Measurements from ENCODE around the gene DUSP6. TPM values are rescaled to one million over a fixed set of nuclear protein-coding genes. Genes with fewer than 3 reads are reported as not detected.

Gene DUSP6
- total and polyA plus RNA-seq, 2 of the 8 experiments (the other 6 are each of a cell fraction or from before 2014, with no cell fraction given) = 99.3 to 179 TPM

- Histone ChIP-seq H2BK120ac (replicated peaks; ENCODE audit: low read depth, low read length) (no peak overlapping the region), H4K5ac (ENCODE audit: insufficient read length, low read depth, low read length) (no peak overlapping the region), H3K9me3 (ENCODE audit: insufficient read depth in 2 of 2, low read depth in 1 of 2, low read length in 1 of 2) (no peaks in the 10 kb centered on the region), H2BK15ac (ENCODE audit: low read length) (no peak overlapping the region), H3K18ac (ENCODE audit: extremely low read depth, low read length) (no peak overlapping the region), H3K27ac (ENCODE audit: low read depth, low read length) (no peak overlapping the region), H3K4me2 (ENCODE audit: insufficient read depth in 1 of 2, low read depth in 2 of 2, low read length in 2 of 2) (peak overlapping the region; percentile 51 to 59; a peak in 3 of 4 replicates), H4K91ac (replicated peaks; ENCODE audit: insufficient read length, low read length) (no peak overlapping the region), H3K79me2 (ENCODE audit: control insufficient read depth in 1 of 2, insufficient read depth in 2 of 2, low read length in 2 of 2) (peaks cover 0 to 25% of the 10 kb centered on the region in 2 experiments; a peak in 2 of 4 replicates), H2BK20ac (ENCODE audit: low read length) (no peak overlapping the region), H4K20me1 (replicated peaks in 1 of 2; ENCODE audit: control insufficient read depth in 1 of 2, insufficient read depth in 2 of 2, low read length in 2 of 2) (peaks cover 3 to 7% of the 10 kb centered on the region in 2 experiments), H3K36me3 (ENCODE audit: control insufficient read depth in 2 of 4, insufficient read depth in 4 of 4, low read length in 3 of 4) (peaks cover 0 to 9% (median 3%) of the 10 kb centered on the region in 4 experiments; a peak in 3 of 8 replicates), H3K27me3 (replicated peaks in 1 of 4; ENCODE audit: control insufficient read depth in 3 of 4, extremely low read depth in 1 of 4, insufficient read depth in 3 of 4, low read length in 3 of 4) (peaks cover 0 to 12% (median 4%) of the 10 kb centered on the region in 4 experiments; a peak in 5 of 7 replicates), H4K8ac (ENCODE audit: extremely low read depth, insufficient read depth, low read length) (no peak overlapping the region), H3K79me1 (ENCODE audit: low read depth, low read length) (no peaks in the 10 kb centered on the region), H2BK12ac (ENCODE audit: low read depth, low read length) (no peak overlapping the region), H3K4me1 (replicated peaks in 1 of 4; ENCODE audit: control insufficient read depth in 3 of 4, insufficient read depth in 4 of 4, low read length in 3 of 4) (peaks cover 6 to 27% (median 19%) of the 10 kb centered on the region in 4 experiments; a peak in 6 of 7 replicates), H3K56ac (replicated peaks; ENCODE audit: insufficient read length, low read depth, low read length) (no peak overlapping the region), H3K9ac (replicated peaks in 1 of 4; ENCODE audit: extremely low read depth in 1 of 4, low read depth in 3 of 4, low read length in 3 of 4) (no peak overlapping the region), H3K23me2 (ENCODE audit: low read depth, low read length) (peaks cover 6% of the 10 kb centered on the region), H3K23ac (ENCODE audit: insufficient read length) (no peak overlapping the region), H2AFZ (ENCODE audit: low read length) (no peak overlapping the region), H3K4ac (replicated peaks; ENCODE audit: insufficient read length, low read depth, low read length) (no peak overlapping the region), H3K14ac (ENCODE audit: insufficient read length) (no peak overlapping the region), H3K4me3 (ENCODE audit: extremely low read depth in 1 of 4, insufficient read depth in 2 of 4, low read depth in 3 of 4, low read length in 4 of 4) (peak overlapping the region in 2 of 4 experiments; percentile 3 to 44; a peak in 3 of 8 replicates), H2BK5ac (ENCODE audit: low read depth, low read length) (no peak overlapping the region; the same call in 1 of the 2 replicates), H2AK5ac (ENCODE audit: low read depth, low read length) (no peak overlapping the region)
- DNase-seq (ENCODE audit: low read depth in 1 of 2, low spot score in 2 of 2) (no peak), FAIRE-seq (no peak)
- CTCF ChIA-PET (ENCODE audit: partially characterized antibody) = interaction anchor here (0.5 to 3.7 kb wide), 14 partner anchors 11 to 328 kb away, joined by 3 to 19 read pairs (median 4); partner anchors contain the start of gene GALNT4
- POLR2A ChIA-PET (ENCODE audit: partially characterized antibody) = interaction anchor here (0.9 to 3.2 kb wide), 15 partner anchors 8 to 299 kb away, joined by 3 to 25 read pairs (median 3); partner anchors contain the start of gene DUSP6
- WGBS, 2 experiments (ENCODE audit: extremely low coverage in 1 of 2, insufficient coverage in 1 of 2, insufficient read length in 1 of 2, insufficient replicate concordance in 2 of 2, low coverage in 1 of 2, low lambda C conversion rate in 2 of 2, missing lambda C conversion rate in 1 of 2) = 53% methylated on average over 3 of the region's 3 CpGs; no CpG with 5 or more reads in 1 of the 2 experiments
- TF ChIP-seq KDM5A (IDR thresholded peaks at IDR 0.05; ENCODE audit: low read length) (no peak), EP300 (IDR thresholded peaks at IDR 0.05; ENCODE audit: borderline replicate concordance in 1 of 2, low read depth in 2 of 2, low read length in 2 of 2) (no peak), SIX5 (IDR thresholded peaks at IDR 0.05; ENCODE audit: low read depth, low read length) (no peak), TCF12 (IDR thresholded peaks at IDR 0.05; ENCODE audit: low read depth, low read length) (no peak), NANOG (IDR thresholded peaks at IDR 0.05; ENCODE audit: insufficient read depth, low read depth, low read length, poor library complexity, severe bottlenecking) (no peak), BCL11A (IDR thresholded peaks at IDR 0.05; ENCODE audit: low read depth in 2 of 2, low read length in 2 of 2) (no peak), SUZ12 (IDR thresholded peaks at IDR 0.05; ENCODE audit: low read length) (no peak), RNF2 (IDR thresholded peaks at IDR 0.05; ENCODE audit: borderline replicate concordance, low read depth, low read length, missing control alignments, poor library complexity, severe bottlenecking) (no peak), HDAC2 (IDR thresholded peaks at IDR 0.05; ENCODE audit: borderline replicate concordance in 1 of 2, low read depth in 2 of 2, low read length in 2 of 2) (no peak), NRF1 (IDR thresholded peaks at IDR 0.05; ENCODE audit: low read depth, low read length) (no peak), CBX5 (IDR thresholded peaks at IDR 0.05; ENCODE audit: low read depth, low read length) (no peak)
- TF ChIP-seq, protein P1, sequence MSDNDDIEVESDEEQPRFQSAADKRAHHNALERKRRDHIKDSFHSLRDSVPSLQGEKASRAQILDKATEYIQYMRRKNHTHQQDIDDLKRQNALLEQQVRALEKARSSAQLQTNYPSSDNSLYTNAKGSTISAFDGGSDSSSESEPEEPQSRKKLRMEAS (IDR thresholded peaks at IDR 0.05) = no peak
These were observed 6.9 kb downstream of the DUSP6 start for GRCh38 chr12:89345376-89345775.
